Daoy (cell line): ENCODE data around the gene DCC. TPM values are rescaled to one million over a fixed set of nuclear protein-coding genes. Genes with fewer than 3 reads are reported as not detected.

Source experiments
- DNase-seq: peaks from one replicate; pipeline ENCODE4 v3.0.0-alpha.2; 2015; ENCODE audit warnings: low read depth
- total RNA-seq: library from RNA; depleted of rRNA; stranded (reverse); fragments of >200 nt; shearing (Covaris generic); gene quantifications from 2 replicates; pipeline ENCODE4 v1.2.3, GENCODE V29; 2014

The DCC gene
- total RNA-seq, 1 experiment from 2014 or later = not detected

- DNase-seq = no peak
These were observed 159.6 kb downstream of the DCC start for GRCh38 chr18:52499644-52500043.

- DNase-seq = no peak
These were observed 164.6 kb downstream of the DCC start for GRCh38 chr18:52504589-52504988.

- no peak for DNase-seq
These were observed 170.1 kb downstream of the DCC start for GRCh38 chr18:52510139-52510538.

GRCh38 chr18:52518086-52518485, 178.1 kb downstream of the DCC start:
- DNase-seq = no peak

GRCh38 chr18:52519021-52519420, 179.0 kb downstream of the DCC start:
- DNase-seq = no peak

GRCh38 chr18:52523566-52523965, 183.6 kb downstream of the DCC start:
- DNase-seq = no peak

GRCh38 chr18:52531836-52532235, 191.8 kb downstream of the DCC start:
- no peak for DNase-seq

GRCh38 chr18:52536039-52536438, 196.0 kb downstream of the DCC start:
- no peak for DNase-seq

- DNase-seq = no peak
These were observed 197.3 kb downstream of the DCC start for GRCh38 chr18:52537261-52537660.

GRCh38 chr18:52541056-52541455, 201.1 kb downstream of the DCC start:
- DNase-seq = no peak

GRCh38 chr18:52544086-52544485, 204.1 kb downstream of the DCC start:
- DNase-seq = no peak

GRCh38 chr18:52546686-52547346, 206.8 kb downstream of the DCC start:
- DNase-seq = no peak

- DNase-seq = no peak
These were observed 213.4 kb downstream of the DCC start for GRCh38 chr18:52553441-52553840.

GRCh38 chr18:52554180-52554579, 214.2 kb downstream of the DCC start:
- no peak for DNase-seq

- no peak for DNase-seq
These were observed 227.4 kb downstream of the DCC start for GRCh38 chr18:52567360-52567759.

GRCh38 chr18:52569492-52569891, 229.5 kb downstream of the DCC start:
- no peak for DNase-seq

- DNase-seq = no peak
These were observed 231.0 kb downstream of the DCC start for GRCh38 chr18:52570975-52571374.

- no peak for DNase-seq
These were observed 232.3 kb downstream of the DCC start for GRCh38 chr18:52572036-52573000.

- DNase-seq = no peak
These were observed 237.8 kb downstream of the DCC start for GRCh38 chr18:52577795-52578194.

GRCh38 chr18:52582061-52582460, 242.1 kb downstream of the DCC start:
- no peak for DNase-seq

- no peak for DNase-seq
These were observed 242.5 kb downstream of the DCC start for GRCh38 chr18:52582516-52582915.

GRCh38 chr18:52588931-52589330, 248.9 kb downstream of the DCC start:
- DNase-seq = no peak
